ENCODE results near the gene MFRP. TPM values are rescaled to one million over a fixed set of nuclear protein-coding genes. Genes with fewer than 3 reads are reported as not detected.

Gene MFRP
- polyA plus RNA-seq, 1 of the 3 experiments (the other 2 are of a cell fraction), result not detected

DNA sequence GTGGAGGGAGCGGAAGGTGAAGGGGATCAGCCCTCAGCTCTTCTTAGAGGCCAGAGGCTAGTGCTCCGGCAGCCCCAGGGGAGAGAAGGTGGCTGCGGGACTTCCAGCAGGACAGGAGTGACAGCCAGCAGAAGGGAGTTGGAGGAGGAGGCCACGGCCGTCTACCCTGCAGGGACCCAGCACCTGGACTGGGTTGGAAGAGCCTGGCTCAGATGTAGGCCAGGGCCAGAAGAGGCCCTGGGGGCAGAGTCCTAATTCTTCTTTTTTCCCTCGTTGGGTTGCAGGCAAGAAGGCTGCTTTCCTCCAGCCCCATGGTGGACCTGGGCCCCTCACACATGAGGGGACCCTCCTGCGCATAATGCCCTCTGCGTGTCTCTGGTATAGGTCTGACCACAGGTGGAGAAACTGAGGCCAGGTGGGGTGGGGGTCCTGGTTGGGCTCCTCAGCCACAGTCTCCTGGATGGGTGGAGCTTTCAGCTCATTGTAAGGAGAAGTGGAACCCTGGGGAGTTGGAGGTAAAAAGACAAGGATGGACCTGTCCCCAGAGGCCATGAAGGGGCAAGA is 27.3 kb downstream of the MFRP start:
- 94% methylated on average over 8 of the region's 8 CpGs for WGBS (ENCODE audit: low lambda C conversion rate)
- no peaks in the 10 kb centered on the region for H3K9me2 ChIP-seq
- no peak overlapping the region for H3K27ac ChIP-seq (ENCODE audit: low read depth in 2 of 2, low read length in 1 of 2)
- TF ChIP-seq GABPA (IDR thresholded peaks at IDR 0.05; ENCODE audit: low read depth), result no peak
- TF ChIP-seq FOXJ3 (CRISPR knock-in tag; IDR thresholded peaks at IDR 0.05), result no peak
- TF ChIP-seq, protein P1, sequence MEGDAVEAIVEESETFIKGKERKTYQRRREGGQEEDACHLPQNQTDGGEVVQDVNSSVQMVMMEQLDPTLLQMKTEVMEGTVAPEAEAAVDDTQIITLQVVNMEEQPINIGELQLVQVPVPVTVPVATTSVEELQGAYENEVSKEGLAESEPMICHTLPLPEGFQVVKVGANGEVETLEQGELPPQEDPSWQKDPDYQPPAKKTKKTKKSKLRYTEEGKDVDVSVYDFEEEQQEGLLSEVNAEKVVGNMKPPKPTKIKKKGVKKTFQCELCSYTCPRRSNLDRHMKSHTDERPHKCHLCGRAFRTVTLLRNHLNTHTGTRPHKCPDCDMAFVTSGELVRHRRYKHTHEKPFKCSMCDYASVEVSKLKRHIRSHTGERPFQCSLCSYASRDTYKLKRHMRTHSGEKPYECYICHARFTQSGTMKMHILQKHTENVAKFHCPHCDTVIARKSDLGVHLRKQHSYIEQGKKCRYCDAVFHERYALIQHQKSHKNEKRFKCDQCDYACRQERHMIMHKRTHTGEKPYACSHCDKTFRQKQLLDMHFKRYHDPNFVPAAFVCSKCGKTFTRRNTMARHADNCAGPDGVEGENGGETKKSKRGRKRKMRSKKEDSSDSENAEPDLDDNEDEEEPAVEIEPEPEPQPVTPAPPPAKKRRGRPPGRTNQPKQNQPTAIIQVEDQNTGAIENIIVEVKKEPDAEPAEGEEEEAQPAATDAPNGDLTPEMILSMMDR (IDR thresholded peaks at IDR 0.05), result no peak
- no peak for TF ChIP-seq TEAD4 (IDR thresholded peaks at IDR 0.05; ENCODE audit: borderline replicate concordance, insufficient read depth)
- TF ChIP-seq, protein P2, sequence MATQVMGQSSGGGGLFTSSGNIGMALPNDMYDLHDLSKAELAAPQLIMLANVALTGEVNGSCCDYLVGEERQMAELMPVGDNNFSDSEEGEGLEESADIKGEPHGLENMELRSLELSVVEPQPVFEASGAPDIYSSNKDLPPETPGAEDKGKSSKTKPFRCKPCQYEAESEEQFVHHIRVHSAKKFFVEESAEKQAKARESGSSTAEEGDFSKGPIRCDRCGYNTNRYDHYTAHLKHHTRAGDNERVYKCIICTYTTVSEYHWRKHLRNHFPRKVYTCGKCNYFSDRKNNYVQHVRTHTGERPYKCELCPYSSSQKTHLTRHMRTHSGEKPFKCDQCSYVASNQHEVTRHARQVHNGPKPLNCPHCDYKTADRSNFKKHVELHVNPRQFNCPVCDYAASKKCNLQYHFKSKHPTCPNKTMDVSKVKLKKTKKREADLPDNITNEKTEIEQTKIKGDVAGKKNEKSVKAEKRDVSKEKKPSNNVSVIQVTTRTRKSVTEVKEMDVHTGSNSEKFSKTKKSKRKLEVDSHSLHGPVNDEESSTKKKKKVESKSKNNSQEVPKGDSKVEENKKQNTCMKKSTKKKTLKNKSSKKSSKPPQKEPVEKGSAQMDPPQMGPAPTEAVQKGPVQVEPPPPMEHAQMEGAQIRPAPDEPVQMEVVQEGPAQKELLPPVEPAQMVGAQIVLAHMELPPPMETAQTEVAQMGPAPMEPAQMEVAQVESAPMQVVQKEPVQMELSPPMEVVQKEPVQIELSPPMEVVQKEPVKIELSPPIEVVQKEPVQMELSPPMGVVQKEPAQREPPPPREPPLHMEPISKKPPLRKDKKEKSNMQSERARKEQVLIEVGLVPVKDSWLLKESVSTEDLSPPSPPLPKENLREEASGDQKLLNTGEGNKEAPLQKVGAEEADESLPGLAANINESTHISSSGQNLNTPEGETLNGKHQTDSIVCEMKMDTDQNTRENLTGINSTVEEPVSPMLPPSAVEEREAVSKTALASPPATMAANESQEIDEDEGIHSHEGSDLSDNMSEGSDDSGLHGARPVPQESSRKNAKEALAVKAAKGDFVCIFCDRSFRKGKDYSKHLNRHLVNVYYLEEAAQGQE (IDR thresholded peaks at IDR 0.05; ENCODE audit: low read depth, low read length), result no peak
- TF ChIP-seq, protein P3, sequence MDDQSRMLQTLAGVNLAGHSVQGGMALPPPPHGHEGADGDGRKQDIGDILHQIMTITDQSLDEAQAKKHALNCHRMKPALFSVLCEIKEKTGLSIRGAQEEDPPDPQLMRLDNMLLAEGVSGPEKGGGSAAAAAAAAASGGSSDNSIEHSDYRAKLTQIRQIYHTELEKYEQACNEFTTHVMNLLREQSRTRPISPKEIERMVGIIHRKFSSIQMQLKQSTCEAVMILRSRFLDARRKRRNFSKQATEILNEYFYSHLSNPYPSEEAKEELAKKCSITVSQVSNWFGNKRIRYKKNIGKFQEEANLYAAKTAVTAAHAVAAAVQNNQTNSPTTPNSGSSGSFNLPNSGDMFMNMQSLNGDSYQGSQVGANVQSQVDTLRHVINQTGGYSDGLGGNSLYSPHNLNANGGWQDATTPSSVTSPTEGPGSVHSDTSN (IDR thresholded peaks at IDR 0.05), result no peak
- no peak for TF ChIP-seq FOSL2 (IDR thresholded peaks at IDR 0.05; ENCODE audit: borderline replicate concordance, low read depth)
- TF ChIP-seq CHD2 (IDR thresholded peaks at IDR 0.05; ENCODE audit: low read length, partially characterized antibody), result no peak
- TF ChIP-seq, protein P4, sequence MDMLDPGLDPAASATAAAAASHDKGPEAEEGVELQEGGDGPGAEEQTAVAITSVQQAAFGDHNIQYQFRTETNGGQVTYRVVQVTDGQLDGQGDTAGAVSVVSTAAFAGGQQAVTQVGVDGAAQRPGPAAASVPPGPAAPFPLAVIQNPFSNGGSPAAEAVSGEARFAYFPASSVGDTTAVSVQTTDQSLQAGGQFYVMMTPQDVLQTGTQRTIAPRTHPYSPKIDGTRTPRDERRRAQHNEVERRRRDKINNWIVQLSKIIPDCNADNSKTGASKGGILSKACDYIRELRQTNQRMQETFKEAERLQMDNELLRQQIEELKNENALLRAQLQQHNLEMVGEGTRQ (IDR thresholded peaks at IDR 0.05; ENCODE audit: borderline replicate concordance, low read depth, low read length), result no peak
- TF ChIP-seq YY1 (IDR thresholded peaks at IDR 0.05; ENCODE audit: low read depth), result no peak
- DNase-seq, result no peak
- ChIA-PET CTCF (interaction anchor here (0.8 to 4.6 kb wide), 6 partner anchors 19 to 184 kb away, joined by 3 to 18 read pairs (median 4); partner anchors contain the start of gene CBL), POLR2A (no interaction called here)
- no peaks in the 10 kb centered on the region for H3K79me2 ChIP-seq (ENCODE audit: insufficient read depth)
- H3K27me3 ChIP-seq (ENCODE audit: insufficient read depth), result no peaks in the 10 kb centered on the region
- H3F3A ChIP-seq (replicated peaks; ENCODE audit: insufficient read depth), result peaks cover 4% of the 10 kb centered on the region
- H4K20me1 ChIP-seq (ENCODE audit: insufficient read depth), result no peaks in the 10 kb centered on the region
- H3K9ac ChIP-seq, result no peak overlapping the region
- H3K4me2 ChIP-seq, result no peak overlapping the region
- no peaks in the 10 kb centered on the region for H3K36me3 ChIP-seq (replicated peaks in 1 of 2; ENCODE audit: control insufficient read depth in 1 of 2, insufficient read depth in 2 of 2, low read length in 1 of 2)
- H3K9me3 ChIP-seq, result no peaks in the 10 kb centered on the region
- H3K4me3 ChIP-seq (ENCODE audit: low read depth in 2 of 2, low read length in 1 of 2), result no peak overlapping the region
- peaks cover 12 to 34% of the 10 kb centered on the region in 2 experiments; a peak in 2 of 4 replicates for H3K4me1 ChIP-seq (ENCODE audit: control insufficient read depth in 1 of 2, insufficient read depth in 2 of 2, low read depth in 1 of 2, low read length in 1 of 2)
- H2AFZ ChIP-seq (ENCODE audit: low read depth), result peak overlapping the region; percentile 62; the same call in 1 of the 2 replicates
